Osteoblast (primary cell): ENCODE measurements around the gene GPR65. TPM values are rescaled to one million over a fixed set of nuclear protein-coding genes. Genes with fewer than 3 reads are reported as not detected.

Source experiments
- DNase-seq: peaks from one replicate; pipeline ENCODE4 v3.0.0; 2011; ENCODE audit warnings: low spot score, mixed read lengths; ENCODE audit not compliant: insufficient read length; ENCODE audit errors: missing footprints
- H2AFZ ChIP-seq: 2 replicates; pipeline ENCODE4 v1.6.0; 2011; ENCODE audit warnings: mild to moderate bottlenecking, low read length
- H3K27ac ChIP-seq: 2 replicates; pipeline ENCODE4 v1.5.1; 2011; ENCODE audit warnings: mild to moderate bottlenecking, low read depth, low read length, moderate library complexity
- H3K27me3 ChIP-seq: 2 replicates; pipeline ENCODE4 v1.6.0; 2012; ENCODE audit warnings: mild to moderate bottlenecking, control low read depth, inconsistent platforms, low read length, moderate library complexity; ENCODE audit not compliant: insufficient read depth
- H3K36me3 ChIP-seq: 2 replicates; pipeline ENCODE4 v1.5.1; 2011; ENCODE audit warnings: mild to moderate bottlenecking, low read length, control low read depth, moderate library complexity; ENCODE audit not compliant: insufficient read depth
- H3K4me1 ChIP-seq: 2 replicates; pipeline ENCODE4 v1.5.1; 2011; ENCODE audit warnings: mild to moderate bottlenecking, low read length, control low read depth, moderate library complexity; ENCODE audit not compliant: insufficient read depth
- H3K4me2 ChIP-seq: 2 replicates; pipeline ENCODE4 v1.6.0; 2011; ENCODE audit warnings: mild to moderate bottlenecking, low read length; ENCODE audit not compliant: insufficient read depth
- H3K4me3 ChIP-seq: fragments of 200-600 bp; sonication (generic); 3 replicates; pipeline ENCODE4 v1.5.1; 2012; ENCODE audit warnings: mild to moderate bottlenecking, low read length, inconsistent platforms; ENCODE audit not compliant: insufficient read depth
- H3K79me2 ChIP-seq: 2 replicates; pipeline ENCODE4 v1.6.0; 2012; ENCODE audit warnings: mild to moderate bottlenecking, low read length, control low read depth, inconsistent platforms; ENCODE audit not compliant: insufficient read depth
- H3K9me3 ChIP-seq: 2 replicates; pipeline ENCODE4 v1.5.1; 2011; ENCODE audit warnings: low read depth, low read length, control low read depth
- H4K20me1 ChIP-seq: 2 replicates; pipeline ENCODE4 v1.6.0; 2012; ENCODE audit warnings: mild to moderate bottlenecking, low read length, control low read depth; ENCODE audit not compliant: insufficient read depth
- CTCF ChIP-seq: IDR thresholded peaks from 2 replicates; pipeline ENCODE4 v1.5.1; 2011; ENCODE audit warnings: mild to moderate bottlenecking, low read depth, low read length, moderate library complexity; ENCODE audit errors: extremely low read depth
- total RNA-seq: library from RNA; depleted of rRNA; stranded (reverse); fragments of >200 nt; gene quantifications from 2 replicates; pipeline ENCODE4 v1.2.3, GENCODE V29; 2012

Gene GPR65
- total RNA-seq, result under 0.01 TPM in 2 replicates

- H2AFZ ChIP-seq, result no peak within 1 kb of the TSS
These were observed at the start of gene GPR65 for GRCh38 chr14:88005050-88005481. Gene GPR65, plus strand, starts transcription at chr14:88005135. Its CDS starts 5,713 bp downstream, at chr14:88010848.

GRCh38 chr14:87955501-87955900, 49.4 kb upstream of the GPR65 start:
- H3K4me1 ChIP-seq, result no peaks in the 10 kb centered on the region
- H3K4me3 ChIP-seq, result no peak overlapping the region
- no peaks in the 10 kb centered on the region for H3K27me3 ChIP-seq
- H4K20me1 ChIP-seq, result no peaks in the 10 kb centered on the region
- no peak overlapping the region for H3K27ac ChIP-seq
- no peak for TF ChIP-seq CTCF
- no peak overlapping the region for H3K4me2 ChIP-seq
- no peak overlapping the region for H2AFZ ChIP-seq
- H3K79me2 ChIP-seq, result no peaks in the 10 kb centered on the region
- no peaks in the 10 kb centered on the region for H3K36me3 ChIP-seq
- H3K9me3 ChIP-seq, result no peaks in the 10 kb centered on the region
- DNase-seq, result no peak

More at GRCh38 chr14:88005050-88005481, at the start of gene GPR65:
- Histone ChIP-seq H3K4me2 (no peak within 1 kb of the TSS), H3K9me3 (no peaks in the 10 kb centered on the region), H3K79me2 (no peaks in the 10 kb centered on the region), H3K36me3 (no peaks in the 10 kb centered on the region), H3K27me3 (no peaks in the 10 kb centered on the region), H3K27ac (no peak within 1 kb of the TSS), H4K20me1 (no peaks in the 10 kb centered on the region), H3K4me1 (no peaks in the 10 kb centered on the region), H3K4me3 (no peak within 1 kb of the TSS)
- TF ChIP-seq CTCF, result no peak
- DNase-seq, result no peak

GRCh38 chr14:87960013-87960787, 44.7 kb upstream of the GPR65 start:
- no peak overlapping the region for H3K4me2 ChIP-seq
- no peak overlapping the region for H2AFZ ChIP-seq
- H3K36me3 ChIP-seq, result no peaks in the 10 kb centered on the region
- no peak for DNase-seq
- no peaks in the 10 kb centered on the region for H3K4me1 ChIP-seq
- H3K4me3 ChIP-seq, result no peak overlapping the region
- no peaks in the 10 kb centered on the region for H3K27me3 ChIP-seq
- no peaks in the 10 kb centered on the region for H3K9me3 ChIP-seq
- no peak for TF ChIP-seq CTCF
- no peaks in the 10 kb centered on the region for H3K79me2 ChIP-seq
- no peak overlapping the region for H3K27ac ChIP-seq
- no peaks in the 10 kb centered on the region for H4K20me1 ChIP-seq

- no peaks in the 10 kb centered on the region for H3K27me3 ChIP-seq
- H3K4me1 ChIP-seq, result no peaks in the 10 kb centered on the region
- no peaks in the 10 kb centered on the region for H4K20me1 ChIP-seq
- H3K79me2 ChIP-seq, result no peaks in the 10 kb centered on the region
- no peak overlapping the region for H2AFZ ChIP-seq
- H3K4me2 ChIP-seq, result no peak overlapping the region
- no peak for TF ChIP-seq CTCF
- H3K9me3 ChIP-seq, result no peaks in the 10 kb centered on the region
- no peaks in the 10 kb centered on the region for H3K36me3 ChIP-seq
- no peak for DNase-seq
- no peak overlapping the region for H3K4me3 ChIP-seq
- H3K27ac ChIP-seq, result no peak overlapping the region
These were observed 43.7 kb upstream of the GPR65 start for GRCh38 chr14:87961246-87961645.
